ENCODE results near the gene SHMT1.

Gene SHMT1

GRCh38 chr17:18281788-18282187 lies 81.6 kb downstream of the SHMT1 start:
- DNase-seq (ENCODE audit: low spot score), result no peak

GRCh38 chr17:18280766-18281371 lies 82.5 kb downstream of the SHMT1 start:
- no peak for DNase-seq (ENCODE audit: low spot score)

- no peak for DNase-seq (ENCODE audit: low spot score)
Observed at GRCh38 chr17:18280249-18280648, 83.1 kb downstream of the SHMT1 start.

GRCh38 chr17:18278867-18279266 lies 84.5 kb downstream of the SHMT1 start:
- DNase-seq (ENCODE audit: low spot score), result no peak

All from LoVo (cell line).